Measurements from ENCODE around the gene OSBP2.

The OSBP2 gene

GRCh38 chr22:30880847-30881246, 186.2 kb downstream of the OSBP2 start:
- Histone ChIP-seq H2AFZ (no peak overlapping the region), H3K9me3 (ENCODE audit: control insufficient read depth, low read length) (no peaks in the 10 kb centered on the region), H3K27me3 (ENCODE audit: control insufficient read depth, insufficient read depth, low read length) (no peaks in the 10 kb centered on the region), H3K4me1 (peaks cover 7% of the 10 kb centered on the region), H3K79me2 (no peaks in the 10 kb centered on the region), H3K4me3 (ENCODE audit: low read depth, low read length) (no peak overlapping the region), H3K36me3 (ENCODE audit: control insufficient read depth, insufficient read depth, low read length) (no peaks in the 10 kb centered on the region), H3K4me2 (ENCODE audit: low read length) (no peak overlapping the region), H3K27ac (no peak overlapping the region), H3K9ac (no peak overlapping the region)
- no peak for TF ChIP-seq CTCF (IDR thresholded peaks at IDR 0.05)

GRCh38 chr22:30881361-30882183, 186.9 kb downstream of the OSBP2 start:
- H2AFZ ChIP-seq, result no peak overlapping the region
- no peaks in the 10 kb centered on the region for H3K27me3 ChIP-seq (ENCODE audit: control insufficient read depth, insufficient read depth, low read length)
- H3K4me3 ChIP-seq (ENCODE audit: low read depth, low read length), result no peak overlapping the region
- no peak for TF ChIP-seq CTCF (IDR thresholded peaks at IDR 0.05)
- peaks cover 7% of the 10 kb centered on the region for H3K4me1 ChIP-seq
- no peaks in the 10 kb centered on the region for H3K9me3 ChIP-seq (ENCODE audit: control insufficient read depth, low read length)
- no peaks in the 10 kb centered on the region for H3K36me3 ChIP-seq (ENCODE audit: control insufficient read depth, insufficient read depth, low read length)
- H3K9ac ChIP-seq, result no peak overlapping the region
- no peak overlapping the region for H3K27ac ChIP-seq
- no peaks in the 10 kb centered on the region for H3K79me2 ChIP-seq
- no peak overlapping the region for H3K4me2 ChIP-seq (ENCODE audit: low read length)

GRCh38 chr22:30882184-30882717, 187.6 kb downstream of the OSBP2 start:
- Histone ChIP-seq H3K9ac (no peak overlapping the region), H2AFZ (no peak overlapping the region), H3K9me3 (ENCODE audit: control insufficient read depth, low read length) (no peaks in the 10 kb centered on the region), H3K27ac (no peak overlapping the region), H3K4me2 (ENCODE audit: low read length) (no peak overlapping the region), H3K36me3 (ENCODE audit: control insufficient read depth, insufficient read depth, low read length) (no peaks in the 10 kb centered on the region), H3K27me3 (ENCODE audit: control insufficient read depth, insufficient read depth, low read length) (no peaks in the 10 kb centered on the region), H3K4me1 (peaks cover 7% of the 10 kb centered on the region), H3K4me3 (ENCODE audit: low read depth, low read length) (no peak overlapping the region), H3K79me2 (no peaks in the 10 kb centered on the region)
- TF ChIP-seq CTCF (IDR thresholded peaks at IDR 0.05), result no peak

GRCh38 chr22:30882974-30883533, 188.4 kb downstream of the OSBP2 start:
- Histone ChIP-seq H3K4me3 (ENCODE audit: low read depth, low read length) (no peak overlapping the region), H2AFZ (no peak overlapping the region), H3K79me2 (no peaks in the 10 kb centered on the region), H3K4me1 (peaks cover 7% of the 10 kb centered on the region), H3K9me3 (ENCODE audit: control insufficient read depth, low read length) (no peaks in the 10 kb centered on the region), H3K27ac (no peak overlapping the region), H3K36me3 (ENCODE audit: control insufficient read depth, insufficient read depth, low read length) (no peaks in the 10 kb centered on the region), H3K9ac (no peak overlapping the region), H3K4me2 (ENCODE audit: low read length) (no peak overlapping the region), H3K27me3 (ENCODE audit: control insufficient read depth, insufficient read depth, low read length) (no peaks in the 10 kb centered on the region)
- TF ChIP-seq CTCF (IDR thresholded peaks at IDR 0.05), result no peak
